Vagina (tissue), 2 donors: ENCODE results near the gene CAPZA2.

Experiments used
- CTCF ChIP-seq, 3 experiments: fragments of 450-650 bp in 2 of 3; fragments of 200-600 bp in 1 of 3; sonication (generic) in 1 of 3; IDR thresholded peaks; one replicate each; pipeline ENCODE4 v1.5.1; 2017 to 2019; ENCODE audit warnings: antibody characterized with exemption in 3 of 3, mild to moderate bottlenecking in 2 of 3, moderate library complexity in 2 of 3
- POLR2A ChIP-seq, 2 donors: fragments of 450-650 bp; IDR thresholded peaks; one replicate each; pipeline ENCODE4 v1.6.1; 2017; ENCODE audit warnings: antibody characterized with exemption in 2 of 2, mild to moderate bottlenecking in 2 of 2, moderate library complexity in 2 of 2
- POLR2AphosphoS5 ChIP-seq, 2 donors: sonication (generic); formaldehyde crosslinking; IDR thresholded peaks; one replicate each; pipeline ENCODE4 v1.9.0; 2017; ENCODE audit warnings: antibody characterized with exemption in 2 of 2, mild to moderate bottlenecking in 2 of 2, low read depth in 1 of 2; ENCODE audit not compliant: insufficient read depth in 1 of 2

DNA sequence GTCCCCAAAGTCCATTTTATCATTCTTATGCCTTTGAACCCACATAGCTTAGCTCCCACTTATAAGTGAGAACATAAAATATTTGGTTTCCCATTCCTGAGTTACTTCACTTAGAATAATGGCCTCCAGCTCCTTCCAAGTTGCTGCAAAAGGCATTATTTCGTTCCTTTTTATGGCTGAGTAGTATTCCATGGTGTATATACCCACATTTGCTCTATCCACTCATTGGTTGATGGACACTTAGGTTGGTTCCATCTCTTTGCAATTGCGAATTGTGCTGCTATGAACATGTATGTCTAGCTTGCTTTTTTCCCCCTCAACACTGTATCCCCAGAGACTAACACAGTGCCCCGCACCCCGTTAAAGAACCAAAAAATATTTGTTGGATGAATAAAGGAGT lies 670 bp upstream of the CAPZA2 start:
- TF ChIP-seq POLR2A (IDR thresholded peaks at IDR 0.05) (no peak), CTCF (IDR thresholded peaks at IDR 0.05) (no peak), POLR2AphosphoS5 (IDR thresholded peaks at IDR 0.05; ENCODE audit: insufficient read depth in 1 of 2, low read depth in 1 of 2) (no peak)
